Choroid plexus epithelial cell (primary cell): Measurements from ENCODE around the gene KLHDC7A.

Experiments used
- DNase-seq: peaks from one replicate; pipeline ENCODE4 v3.0.0-alpha.2; 2010; ENCODE audit warnings: low read depth
- H3K4me3 ChIP-seq: 2 replicates; pipeline ENCODE4 v1.5.1; 2011; ENCODE audit warnings: low read depth, mild to moderate bottlenecking, control low read depth, low read length, moderate library complexity
- CTCF ChIP-seq: conservative IDR thresholded peaks from 2 replicates; pipeline ENCODE4 v1.5.1; 2011; ENCODE audit warnings: low read depth, mild to moderate bottlenecking, control low read depth, inconsistent platforms, low read length, moderate library complexity

KLHDC7A gene

GRCh38 chr1:18473195-18473815 lies 7.4 kb upstream of the KLHDC7A start:
- no peak for TF ChIP-seq CTCF
- no peak overlapping the region for H3K4me3 ChIP-seq
- DNase-seq, result no peak

GRCh38 chr1:18474559-18475175 lies 6.1 kb upstream of the KLHDC7A start:
- H3K4me3 ChIP-seq, result no peak overlapping the region
- no peak for TF ChIP-seq CTCF
- DNase-seq, result no peak

GRCh38 chr1:18475234-18475905 lies 5.4 kb upstream of the KLHDC7A start:
- H3K4me3 ChIP-seq, result no peak overlapping the region
- no peak for TF ChIP-seq CTCF
- DNase-seq, result no peak

GRCh38 chr1:18479454-18479853 lies 1.3 kb upstream of the KLHDC7A start:
- no peak for TF ChIP-seq CTCF
- H3K4me3 ChIP-seq, result no peak overlapping the region

GRCh38 chr1:18481190-18481920 lies 625 bp downstream of the KLHDC7A start:
- no peak for DNase-seq
- no peak overlapping the region for H3K4me3 ChIP-seq
- TF ChIP-seq CTCF, result no peak

More at GRCh38 chr1:18479454-18479853, 1.3 kb upstream of the KLHDC7A start:
- no peak for DNase-seq

- no peak for DNase-seq
- no peak overlapping the region for H3K4me3 ChIP-seq
- no peak for TF ChIP-seq CTCF
Observed at GRCh38 chr1:18481921-18482701, 1.4 kb downstream of the KLHDC7A start.
